ENCODE data around the gene MICAL3. TPM values are rescaled to one million over a fixed set of nuclear protein-coding genes. Genes with fewer than 3 reads are reported as not detected.
"Not testable (repeated sequence)": the region's sequence is repeated elsewhere in the genome, so short reads cannot be mapped to it uniquely, and the experiment has no call there.

MICAL3 gene
- total RNA-seq, 1 experiment from 2014 or later, result 23.5 TPM

DNA sequence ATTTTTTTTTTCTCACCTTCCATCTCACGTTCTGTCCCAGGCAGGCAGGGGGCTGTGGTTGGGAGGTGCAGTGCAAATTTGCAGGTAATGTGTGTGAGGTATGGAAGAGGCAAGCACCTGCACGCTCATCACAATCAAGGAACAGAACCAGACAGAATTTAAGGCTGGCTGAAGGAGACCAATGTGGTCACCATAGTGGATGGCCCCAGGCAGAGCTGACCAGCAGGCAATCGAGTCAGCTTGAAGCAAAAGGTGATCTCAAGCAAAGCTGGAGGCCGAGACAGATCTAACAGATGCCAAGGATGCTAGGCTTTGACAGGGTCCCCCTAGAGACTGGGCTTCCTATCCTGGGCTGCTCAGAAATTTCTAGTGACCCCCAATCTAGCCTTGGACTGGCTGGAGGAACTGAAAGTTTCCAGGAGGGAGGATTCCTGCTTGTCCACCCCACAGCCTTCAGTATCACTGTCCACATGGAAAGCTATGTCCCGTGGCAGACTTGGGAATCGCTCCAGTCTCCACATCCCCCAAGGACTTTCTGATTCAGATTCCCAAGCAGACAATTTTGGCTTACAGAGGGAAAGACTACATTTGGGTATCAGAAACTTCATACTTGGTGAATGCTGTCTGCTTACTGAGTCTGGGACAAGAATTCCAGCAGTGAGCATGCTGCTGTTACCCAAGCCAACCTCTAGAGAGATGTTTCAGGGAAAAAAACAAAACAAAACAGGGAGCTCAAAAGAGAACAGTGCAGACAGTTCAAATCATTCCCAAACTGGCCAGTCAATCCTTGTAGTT is 9.0 kb upstream of the MICAL3 start:
- no peaks in the 10 kb centered on the region for H3K36me3 ChIP-seq
- H3K9me3 ChIP-seq (replicated peaks), result no peaks in the 10 kb centered on the region
- H3K4me1 ChIP-seq (replicated peaks), result peaks cover 31% of the 10 kb centered on the region
- no peak for DNase-seq (ENCODE audit: low read depth in 1 of 2, low spot score in 2 of 2)
- H3K27ac ChIP-seq, result no peak overlapping the region
- H3K27me3 ChIP-seq (replicated peaks), result no peaks in the 10 kb centered on the region
- no peak overlapping the region for H3K4me3 ChIP-seq

GRCh38 chr22:18032455-18033101 is 8.2 kb upstream of the MICAL3 start:
- Histone ChIP-seq H3K4me3 (no peak overlapping the region), H3K36me3 (no peaks in the 10 kb centered on the region), H3K27ac (peak overlapping the region; percentile 64), H3K27me3 (replicated peaks) (no peaks in the 10 kb centered on the region), H3K4me1 (replicated peaks) (peaks cover 26% of the 10 kb centered on the region), H3K9me3 (replicated peaks) (no peaks in the 10 kb centered on the region)
- DNase-seq (ENCODE audit: low read depth in 1 of 2, low spot score in 2 of 2), result peak; percentile 73 to 74

DNA sequence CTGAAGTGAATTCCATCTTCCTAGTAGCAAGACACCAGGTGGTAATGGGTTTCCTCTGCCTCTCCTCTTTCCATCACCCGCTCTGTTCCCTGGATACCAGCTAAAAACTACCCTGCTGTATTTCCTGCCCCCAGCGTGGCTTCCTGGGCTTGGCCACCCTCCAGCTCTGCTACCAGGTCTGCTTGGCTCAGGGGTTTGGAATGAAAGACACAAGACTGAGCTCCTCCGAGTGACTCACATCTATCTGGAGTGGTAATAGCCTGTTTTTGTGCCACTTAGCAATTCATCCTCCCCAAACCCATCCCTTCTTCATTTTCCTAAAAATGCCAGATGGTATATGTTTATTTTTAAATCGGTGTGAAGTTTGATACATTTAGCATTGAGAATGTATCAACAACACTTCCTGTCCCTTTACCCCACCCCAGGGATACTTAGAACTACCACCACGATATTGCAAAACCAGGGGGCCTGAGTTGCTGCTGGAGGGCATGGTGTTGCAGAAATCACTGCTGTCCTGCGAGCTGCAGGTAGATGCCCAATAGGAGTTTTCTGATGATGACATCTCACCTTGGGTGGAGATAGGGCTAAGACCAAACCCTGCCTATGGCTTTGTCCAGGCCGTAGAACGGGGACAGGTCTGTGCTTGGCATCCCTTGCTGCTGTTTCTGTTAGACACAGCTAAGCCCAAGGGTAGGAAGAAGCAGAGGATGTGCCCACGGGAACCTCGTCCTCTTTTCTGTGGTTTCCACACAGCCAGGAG is 7.5 kb upstream of the MICAL3 start:
- DNase-seq (ENCODE audit: low read depth in 1 of 2, low spot score in 2 of 2), result peak; percentile 87 to 95
- H3K36me3 ChIP-seq, result no peaks in the 10 kb centered on the region
- no peaks in the 10 kb centered on the region for H3K9me3 ChIP-seq (replicated peaks)
- H3K27ac ChIP-seq, result peak overlapping the region; percentile 64
- peaks cover 26% of the 10 kb centered on the region for H3K4me1 ChIP-seq (replicated peaks)
- no peaks in the 10 kb centered on the region for H3K27me3 ChIP-seq (replicated peaks)
- no peak overlapping the region for H3K4me3 ChIP-seq

DNA sequence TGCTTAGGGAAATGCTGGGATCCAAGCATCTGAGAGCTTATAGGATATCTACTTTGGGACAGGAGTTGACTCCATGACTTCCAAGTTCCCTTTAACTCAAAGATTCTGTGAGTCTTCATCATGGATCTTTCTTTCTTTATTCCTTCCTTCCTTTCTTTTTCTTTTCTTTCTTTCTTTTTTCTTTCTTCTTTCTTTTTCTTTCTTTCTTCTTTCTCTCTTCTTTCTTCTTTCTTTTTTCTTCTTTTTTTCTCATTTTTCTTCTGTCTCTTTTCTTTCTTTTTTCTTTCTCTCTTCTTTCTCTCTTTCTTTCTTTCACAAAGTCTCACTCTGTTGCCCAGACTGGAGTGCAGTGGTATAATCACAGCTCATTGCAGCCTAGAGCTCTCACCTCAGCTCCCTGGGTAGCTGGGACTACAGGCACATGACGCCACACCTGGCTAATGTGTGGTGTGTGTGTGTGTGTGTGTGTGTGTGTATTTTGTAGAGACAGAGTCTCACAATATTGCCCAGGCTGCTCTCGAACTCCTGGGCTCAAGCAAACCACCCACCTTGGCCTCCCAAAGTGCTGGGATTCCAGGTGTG is 5.4 kb upstream of the MICAL3 start:
- Histone ChIP-seq H3K9me3 (replicated peaks) (no peaks in the 10 kb centered on the region), H3K4me1 (replicated peaks) (peaks cover 28% of the 10 kb centered on the region), H3K27ac (no peak overlapping the region), H3K4me3 (no peak overlapping the region), H3K27me3 (replicated peaks) (no peaks in the 10 kb centered on the region), H3K36me3 (no peaks in the 10 kb centered on the region)
- no peak for DNase-seq (ENCODE audit: low read depth in 1 of 2, low spot score in 2 of 2)

- no peaks in the 10 kb centered on the region for H3K36me3 ChIP-seq
- no peaks in the 10 kb centered on the region for H3K27me3 ChIP-seq (replicated peaks)
- no peaks in the 10 kb centered on the region for H3K9me3 ChIP-seq (replicated peaks)
- H3K27ac ChIP-seq, result no peak overlapping the region
- H3K4me3 ChIP-seq, result no peak overlapping the region
- H3K4me1 ChIP-seq (replicated peaks), result peaks cover 31% of the 10 kb centered on the region
- no peak for DNase-seq (ENCODE audit: low read depth in 1 of 2, low spot score in 2 of 2)
Measured at GRCh38 chr22:18028817-18029527, 4.6 kb upstream of the MICAL3 start.

GRCh38 chr22:18025898-18026297 is 1.5 kb upstream of the MICAL3 start:
- not testable (repeated sequence) for H3K9me3 ChIP-seq (replicated peaks); DNase-seq (ENCODE audit: low read depth in 1 of 2, low spot score in 2 of 2); H3K27ac ChIP-seq; H3K4me3 ChIP-seq; H3K36me3 ChIP-seq; H3K27me3 ChIP-seq (replicated peaks)
- peaks cover 13% of the 10 kb centered on the region for H3K4me1 ChIP-seq (replicated peaks)

- peak overlapping the region; percentile 56 for H3K4me3 ChIP-seq
- H3K4me1 ChIP-seq (replicated peaks), result peaks cover 14% of the 10 kb centered on the region
- no peak overlapping the region for H3K27ac ChIP-seq
- no peak for DNase-seq (ENCODE audit: low read depth in 1 of 2, low spot score in 2 of 2)
- H3K27me3 ChIP-seq (replicated peaks), result no peaks in the 10 kb centered on the region
- H3K9me3 ChIP-seq (replicated peaks), result no peaks in the 10 kb centered on the region
- H3K36me3 ChIP-seq, result no peaks in the 10 kb centered on the region
Measured at GRCh38 chr22:18024956-18025720, 777 bp upstream of the MICAL3 start.

GRCh38 chr22:18023509-18024275 is 669 bp downstream of the MICAL3 start:
- H3K27me3 ChIP-seq (replicated peaks), result no peaks in the 10 kb centered on the region
- peaks cover 14% of the 10 kb centered on the region for H3K4me1 ChIP-seq (replicated peaks)
- H3K27ac ChIP-seq, result no peak overlapping the region
- peak overlapping the region; percentile 56 for H3K4me3 ChIP-seq
- H3K9me3 ChIP-seq (replicated peaks), result no peaks in the 10 kb centered on the region
- DNase-seq (ENCODE audit: low read depth in 1 of 2, low spot score in 2 of 2), result peak; percentile 76 to 81
- H3K36me3 ChIP-seq, result no peaks in the 10 kb centered on the region

DNA sequence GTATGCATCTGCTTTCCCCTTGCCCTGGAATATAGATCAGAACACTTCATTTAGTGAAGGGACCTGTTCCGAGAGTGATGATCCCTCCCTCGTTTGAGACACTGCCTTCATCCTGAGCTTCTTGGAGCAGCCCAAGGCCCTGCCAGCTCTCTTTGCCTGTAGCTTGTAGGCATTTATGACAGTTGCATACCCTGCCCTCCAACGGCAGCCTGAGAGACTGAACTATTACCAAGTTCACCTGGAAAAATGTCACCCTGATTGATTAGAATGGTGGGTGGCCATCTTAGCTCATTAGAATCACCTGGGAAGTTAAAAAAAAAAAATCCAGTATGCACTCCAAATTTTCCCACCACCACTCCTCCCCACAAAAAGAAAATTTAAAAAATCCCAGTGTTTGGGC is 1.5 kb downstream of the MICAL3 start:
- no peak overlapping the region for H3K27ac ChIP-seq
- no peak overlapping the region for H3K4me3 ChIP-seq
- H3K9me3 ChIP-seq (replicated peaks), result no peaks in the 10 kb centered on the region
- no peak for DNase-seq (ENCODE audit: low read depth in 1 of 2, low spot score in 2 of 2)
- H3K27me3 ChIP-seq (replicated peaks), result no peaks in the 10 kb centered on the region
- peaks cover 14% of the 10 kb centered on the region for H3K4me1 ChIP-seq (replicated peaks)
- no peaks in the 10 kb centered on the region for H3K36me3 ChIP-seq

DNA sequence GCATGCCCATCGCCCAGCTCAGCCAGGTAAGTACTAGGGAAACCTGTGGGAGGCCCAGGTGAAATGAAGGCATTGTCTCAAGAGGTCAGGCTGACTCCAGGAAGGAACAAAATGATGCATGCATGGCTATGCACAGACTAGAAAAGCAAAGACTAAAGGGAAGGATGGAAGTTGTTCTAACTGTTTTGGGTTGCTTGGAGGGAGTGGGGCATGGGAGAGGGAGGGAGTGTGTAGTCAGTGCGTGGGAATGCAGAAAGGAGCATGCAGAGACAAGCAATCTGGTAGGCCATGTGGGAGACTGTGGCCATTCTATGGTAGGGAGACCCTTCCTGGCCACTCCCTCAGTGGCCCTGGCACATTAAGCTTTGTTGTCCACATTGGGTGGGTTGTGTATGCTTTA is 2.9 kb downstream of the MICAL3 start:
- Histone ChIP-seq H3K4me1 (replicated peaks) (peaks cover 14% of the 10 kb centered on the region), H3K27ac (no peak overlapping the region), H3K36me3 (no peaks in the 10 kb centered on the region), H3K27me3 (replicated peaks) (no peaks in the 10 kb centered on the region), H3K9me3 (replicated peaks) (no peaks in the 10 kb centered on the region), H3K4me3 (no peak overlapping the region)
- no peak for DNase-seq (ENCODE audit: low read depth in 1 of 2, low spot score in 2 of 2)

DNA sequence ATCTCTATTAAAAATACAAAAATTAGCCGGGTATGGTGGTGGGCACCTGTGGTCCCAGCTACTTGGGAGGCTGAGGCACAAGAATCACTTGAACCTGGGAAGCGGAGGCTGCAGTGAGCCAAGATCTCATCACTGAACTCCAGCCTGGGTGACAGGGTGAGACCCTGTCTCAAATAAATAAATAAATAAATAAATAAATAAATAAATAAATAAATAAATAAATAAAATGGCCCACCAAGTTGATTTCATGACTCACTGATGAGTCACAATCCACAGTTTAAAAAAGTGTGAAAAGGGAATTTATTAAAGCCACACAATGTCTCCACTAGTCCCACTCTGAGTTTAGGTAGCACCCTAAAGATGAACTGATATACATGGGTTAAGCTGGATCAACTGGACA is 3.6 kb downstream of the MICAL3 start:
- H3K27ac ChIP-seq; H3K4me3 ChIP-seq; H3K27me3 ChIP-seq (replicated peaks); H3K9me3 ChIP-seq (replicated peaks); H3K36me3 ChIP-seq; DNase-seq (ENCODE audit: low read depth in 1 of 2, low spot score in 2 of 2): not testable (repeated sequence)
- H3K4me1 ChIP-seq (replicated peaks), result peaks cover 14% of the 10 kb centered on the region

GRCh38 chr22:18013947-18014346 is 10.4 kb downstream of the MICAL3 start:
- H3K4me1 ChIP-seq (replicated peaks), result peaks cover 6% of the 10 kb centered on the region; the same call in 1 of the 2 replicates
- no peak for DNase-seq (ENCODE audit: low read depth in 1 of 2, low spot score in 2 of 2)

More at GRCh38 chr22:18013947-18014346, 10.4 kb downstream of the MICAL3 start:
- H3K9me3 ChIP-seq (replicated peaks), result no peaks in the 10 kb centered on the region
- H3K4me3 ChIP-seq, result no peak overlapping the region
- H3K27ac ChIP-seq, result no peak overlapping the region
- no peaks in the 10 kb centered on the region for H3K27me3 ChIP-seq (replicated peaks)
- H3K36me3 ChIP-seq, result no peaks in the 10 kb centered on the region

Data from SJSA1 (cell line).